Astrocyte (in vitro differentiated cells and primary cell): Measurements from ENCODE around the gene UBA3. TPM values are rescaled to one million over a fixed set of nuclear protein-coding genes. Genes with fewer than 3 reads are reported as not detected.

ENCODE experiments used
- DNase-seq: peaks from one replicate; pipeline ENCODE4 v3.0.0-alpha.2; 2010; ENCODE audit warnings: low read depth
- FAIRE-seq: peaks from 2 replicates; lab custom pipeline; 2011; peaks lifted over from hg19 to GRCh38; lab: Jason Lieb, UNC
- H2AFZ ChIP-seq: 2 replicates; pipeline ENCODE4 v1.6.0; 2012; ENCODE audit warnings: low read depth, low read length, inconsistent platforms
- H3K27ac ChIP-seq: 2 replicates; pipeline ENCODE4 v1.5.1; 2011; ENCODE audit warnings: low read depth, low read length, inconsistent platforms
- H3K27me3 ChIP-seq: 2 replicates; pipeline ENCODE4 v1.6.0; 2011; ENCODE audit warnings: low read length, inconsistent platforms; ENCODE audit not compliant: insufficient read depth
- H3K36me3 ChIP-seq: 2 replicates; pipeline ENCODE4 v1.5.1; 2011; ENCODE audit warnings: low read length, inconsistent platforms; ENCODE audit not compliant: insufficient read depth
- H3K4me1 ChIP-seq: 2 replicates; pipeline ENCODE4 v1.5.1; 2011; ENCODE audit warnings: low read length, inconsistent platforms; ENCODE audit not compliant: insufficient read depth
- H3K4me2 ChIP-seq: 2 replicates; pipeline ENCODE4 v1.6.0; 2012; ENCODE audit warnings: low read length, inconsistent platforms
- H3K4me3 ChIP-seq: 2 replicates; pipeline ENCODE4 v1.5.1; 2011; ENCODE audit warnings: low read depth, mild to moderate bottlenecking, low read length, inconsistent platforms; ENCODE audit not compliant: insufficient read depth
- H3K79me2 ChIP-seq: 2 replicates; pipeline ENCODE4 v1.6.0; 2012; ENCODE audit warnings: mild to moderate bottlenecking, low read length, inconsistent platforms; ENCODE audit not compliant: insufficient read depth
- H3K9ac ChIP-seq: 2 replicates; pipeline ENCODE4 v1.6.0; 2012; ENCODE audit warnings: mild to moderate bottlenecking, low read length, inconsistent platforms
- H3K9me3 ChIP-seq: 2 replicates; pipeline ENCODE4 v1.5.1; 2012; ENCODE audit warnings: low read depth, mild to moderate bottlenecking, low read length, inconsistent platforms; ENCODE audit not compliant: insufficient read depth
- H4K20me1 ChIP-seq: 2 replicates; pipeline ENCODE4 v1.6.0; 2012; ENCODE audit warnings: low read length, inconsistent platforms; ENCODE audit not compliant: insufficient read depth
- H3K27ac Mint-ChIP-seq: one replicate; pipeline ENCODE4 v1.8.0; 2021; ENCODE audit warnings: mild to moderate bottlenecking, mixed read lengths; ENCODE audit not compliant: unreplicated experiment
- H3K27me3 Mint-ChIP-seq: one replicate; pipeline ENCODE4 v1.8.0; 2021; ENCODE audit warnings: low read depth, mixed read lengths; ENCODE audit not compliant: unreplicated experiment
- H3K36me3 Mint-ChIP-seq: one replicate; pipeline ENCODE4 v1.8.0; 2021; ENCODE audit warnings: low read depth, mixed read lengths; ENCODE audit not compliant: unreplicated experiment
- H3K4me1 Mint-ChIP-seq: one replicate; pipeline ENCODE4 v1.8.0; 2021; ENCODE audit warnings: low read depth, mixed read lengths; ENCODE audit not compliant: unreplicated experiment
- H3K4me3 Mint-ChIP-seq: one replicate; pipeline ENCODE4 v1.8.0; 2021; ENCODE audit warnings: mild to moderate bottlenecking, moderate library complexity, mixed read lengths; ENCODE audit not compliant: unreplicated experiment
- H3K9me3 Mint-ChIP-seq: one replicate; pipeline ENCODE4 v1.8.0; 2021; ENCODE audit warnings: mild to moderate bottlenecking, mixed read lengths; ENCODE audit not compliant: unreplicated experiment
- CTCF ChIP-seq: IDR thresholded peaks from 2 replicates; pipeline ENCODE4 v1.5.1; 2011; ENCODE audit warnings: low read depth, mild to moderate bottlenecking, inconsistent platforms, low read length, moderate library complexity; ENCODE audit not compliant: insufficient read depth
- EZH2 ChIP-seq: IDR thresholded peaks from 2 replicates; pipeline ENCODE4 v1.6.1; 2012; ENCODE audit warnings: mild to moderate bottlenecking, low read length, inconsistent platforms; ENCODE audit not compliant: insufficient read depth
- microRNA-seq: library from miRNA; unstranded; fragments of <30 nt; microRNA quantifications from one replicate; pipeline ENCODE4 v1.2.0, GENCODE V29; 2020
- total RNA-seq: library from RNA; stranded (reverse); gene quantifications from 2 replicates; pipeline ENCODE4 v1.2.1, GENCODE V29; 2021

UBA3 gene
- total RNA-seq, 1 donor from 2014 or later, result 79.2 TPM

GRCh38 chr3:69005791-69006482, 74.2 kb downstream of the UBA3 start:
- H3K27ac Mint-ChIP-seq, result no peak overlapping the region
- no peaks in the 10 kb centered on the region for H3K79me2 ChIP-seq
- H3K36me3 Mint-ChIP-seq, result peaks cover 8% of the 10 kb centered on the region
- no peak overlapping the region for H3K9ac ChIP-seq
- no peaks in the 10 kb centered on the region for H3K9me3 Mint-ChIP-seq
- FAIRE-seq, result peak; percentile 43
- no peak overlapping the region for H3K4me3 Mint-ChIP-seq
- no peak overlapping the region for H3K4me3 ChIP-seq
- H3K36me3 ChIP-seq, result peaks cover 66% of the 10 kb centered on the region
- H4K20me1 ChIP-seq, result no peaks in the 10 kb centered on the region
- H3K27me3 Mint-ChIP-seq, result no peaks in the 10 kb centered on the region
- no peaks in the 10 kb centered on the region for H3K27me3 ChIP-seq
- H2AFZ ChIP-seq, result no peak overlapping the region
- peaks cover 19% of the 10 kb centered on the region for H3K4me1 Mint-ChIP-seq
- H3K4me1 ChIP-seq, result peaks cover 17% of the 10 kb centered on the region
- H3K9me3 ChIP-seq, result no peaks in the 10 kb centered on the region
- H3K4me2 ChIP-seq, result no peak overlapping the region
- DNase-seq, result no peak
- no peak for TF ChIP-seq EZH2
- H3K27ac ChIP-seq, result no peak overlapping the region

- Histone ChIP-seq H3K79me2 (no peaks in the 10 kb centered on the region), H3K9me3 (no peaks in the 10 kb centered on the region), H3K27me3 (no peaks in the 10 kb centered on the region), H3K27ac (no peak overlapping the region), H3K9ac (no peak overlapping the region), H3K4me3 (no peak overlapping the region), H3K36me3 (peaks cover 59% of the 10 kb centered on the region), H3K4me2 (no peak overlapping the region), H2AFZ (no peak overlapping the region), H3K4me1 (peaks cover 10% of the 10 kb centered on the region), H4K20me1 (no peaks in the 10 kb centered on the region)
- FAIRE-seq, result no peak
- peaks cover 13% of the 10 kb centered on the region for H3K4me1 Mint-ChIP-seq
- no peak overlapping the region for H3K27ac Mint-ChIP-seq
- no peak overlapping the region for H3K4me3 Mint-ChIP-seq
- no peak for TF ChIP-seq EZH2
- TF ChIP-seq CTCF, result no peak
- no peaks in the 10 kb centered on the region for H3K9me3 Mint-ChIP-seq
- peaks cover 9% of the 10 kb centered on the region for H3K36me3 Mint-ChIP-seq
- no peaks in the 10 kb centered on the region for H3K27me3 Mint-ChIP-seq
- DNase-seq, result no peak
Measured at GRCh38 chr3:69005071-69005790, 74.9 kb downstream of the UBA3 start.

Small RNAs within 50 kb of the gene (microRNA-seq; reads per million reads assigned to microRNA genes)
- 1.6 reads per million for gene MIR3136

Other genes with a start within 250 kb of the UBA3 start
- gene TAFA4, start 147.8 kb downstream of the UBA3 start, total RNA-seq, result not detected in 2 replicates
- gene EOGT, start 66.7 kb downstream of the UBA3 start, total RNA-seq, result 32.3 and 35.2 TPM in 2 replicates
- gene TMF1, start 28.0 kb downstream of the UBA3 start, total RNA-seq, result 46.0 and 46.8 TPM in 2 replicates
- gene ARL6IP5, start 4.6 kb upstream of the UBA3 start, total RNA-seq, result 160 and 166 TPM in 2 replicates
- gene LMOD3, start 42.2 kb upstream of the UBA3 start, total RNA-seq, result 0.07 TPM in 1 of 2 replicates, not detected in the other